Medulla oblongata (tissue), 1 donor: ENCODE data around the gene CEP164.
"Not testable (repeated sequence)": the region's sequence is repeated elsewhere in the genome, so short reads cannot be mapped to it uniquely, and the experiment has no call there.

ENCODE experiments used
- DNase-seq: peaks from one replicate; pipeline ENCODE4 v3.0.0-alpha.2; 2015; ENCODE audit errors: extremely low spot score

Gene CEP164

GRCh38 chr11:117439256-117439655 lies 111.6 kb downstream of the CEP164 start:
- no peak for DNase-seq

DNA sequence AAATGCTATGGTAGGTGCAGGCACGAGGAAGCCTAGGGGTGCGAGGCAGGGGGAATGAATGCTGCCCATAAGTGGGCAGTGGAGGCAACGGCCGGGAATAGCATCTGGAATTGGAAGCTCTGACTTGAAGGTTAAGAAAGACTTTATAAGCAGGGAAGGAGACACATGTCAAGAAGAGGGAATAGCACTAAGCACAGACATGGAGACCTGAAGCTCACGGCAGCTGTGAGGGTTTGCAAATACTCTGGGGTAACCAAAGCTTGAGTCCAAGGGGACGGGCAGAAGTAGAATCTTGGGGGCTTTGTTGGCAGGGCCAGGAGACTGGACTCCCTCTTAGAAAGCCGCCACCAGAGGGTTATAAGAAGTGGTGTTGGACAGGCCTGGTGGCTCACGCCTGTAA lies 112.6 kb downstream of the CEP164 start:
- DNase-seq: no peak

DNA sequence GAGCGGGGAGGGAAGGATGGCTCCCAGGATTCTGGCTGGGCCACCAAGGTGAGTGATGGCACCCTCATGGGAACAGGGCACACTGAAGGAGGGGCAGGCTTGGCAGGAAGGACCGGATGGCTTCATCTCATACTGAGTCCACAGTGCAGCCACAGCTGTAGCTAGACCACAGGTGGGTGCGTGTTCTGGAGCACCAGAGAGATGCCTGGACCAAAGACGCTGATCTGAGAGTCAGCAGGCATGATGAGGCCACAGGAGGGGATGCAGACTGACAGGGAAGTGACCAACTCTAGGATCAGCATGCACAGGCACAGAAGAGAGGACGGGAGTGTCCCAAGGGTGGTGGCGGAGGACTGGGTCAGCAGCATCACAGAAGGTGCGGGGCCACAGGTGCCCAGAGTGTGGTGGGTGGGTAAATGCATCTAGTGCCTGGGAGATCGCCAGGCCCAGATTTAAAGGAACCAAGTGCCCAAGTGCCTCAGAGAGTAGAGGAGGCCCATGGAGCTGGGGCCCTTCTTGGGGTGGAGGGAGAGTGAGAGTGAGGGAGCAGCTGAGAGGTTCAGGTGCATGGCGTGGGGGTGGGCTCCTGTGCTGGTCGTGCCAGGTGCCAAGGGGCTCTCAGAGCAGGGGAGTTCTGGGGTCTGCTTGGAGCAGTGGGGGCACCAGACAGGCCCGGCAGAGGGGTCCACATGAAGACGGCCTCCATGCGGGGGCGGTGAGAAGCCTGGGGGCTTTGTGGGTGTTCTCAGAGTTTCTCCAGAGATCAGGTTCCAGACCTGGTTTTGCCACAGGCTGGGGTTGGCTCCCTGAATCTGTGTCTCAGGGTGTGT lies 113.7 kb downstream of the CEP164 start:
- DNase-seq: no peak

DNA sequence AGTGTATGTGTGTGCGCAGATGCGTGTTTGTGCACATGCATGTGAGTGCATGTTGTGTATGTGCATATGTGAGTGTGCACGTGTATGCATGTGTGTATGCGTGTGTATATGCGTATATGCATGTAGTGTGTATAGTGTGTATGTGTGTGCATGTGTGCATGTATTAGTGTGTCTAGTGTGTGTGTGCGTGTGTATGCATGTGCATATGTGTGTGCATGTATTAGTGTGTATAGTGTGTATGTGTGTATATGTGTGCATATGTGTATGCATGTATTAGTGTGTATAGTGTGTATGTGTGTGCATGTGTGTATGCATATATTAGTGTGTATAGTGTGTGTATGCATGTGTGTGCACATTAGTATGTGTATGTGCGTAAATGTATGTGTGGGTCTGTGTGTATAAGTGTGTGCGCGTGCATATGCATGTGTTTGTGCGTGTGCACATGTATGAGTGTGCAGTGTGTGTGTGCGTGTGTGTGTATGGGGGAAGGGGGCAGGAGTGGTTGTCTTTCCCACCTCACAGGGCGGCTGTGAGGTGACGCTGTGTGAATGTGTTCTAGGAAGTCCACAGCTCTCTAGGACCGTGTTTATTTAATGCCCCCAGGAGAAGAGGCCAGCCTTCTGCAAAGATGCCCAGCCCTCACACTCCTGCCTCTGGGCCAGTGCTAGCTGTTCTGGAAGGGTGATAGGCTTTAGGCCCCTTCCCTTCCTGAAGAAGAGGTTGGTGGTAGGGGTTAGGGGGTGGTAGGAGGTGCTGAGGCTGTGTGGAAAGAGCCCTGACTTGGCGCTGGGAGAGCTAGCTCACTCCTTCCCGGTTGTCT lies 114.6 kb downstream of the CEP164 start:
- no peak for DNase-seq

DNA sequence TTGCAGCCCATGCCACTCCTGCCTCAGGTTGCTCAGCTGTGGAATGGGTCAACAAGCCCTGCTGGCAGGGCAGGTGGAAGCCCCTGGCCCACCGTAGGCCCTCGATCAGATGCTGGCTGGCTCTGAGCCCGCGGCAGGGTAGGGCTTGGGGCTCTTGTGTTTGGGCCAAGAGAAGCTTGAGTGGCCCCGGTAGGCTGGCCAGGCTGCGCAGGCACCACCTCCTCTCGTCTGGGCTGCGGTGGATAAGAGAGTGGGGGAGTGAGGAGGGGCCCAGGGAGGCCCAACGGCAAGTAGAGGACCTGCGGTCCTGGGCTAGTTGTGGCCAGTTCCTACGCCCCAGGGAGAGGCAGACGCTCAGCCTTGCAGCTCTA lies 115.2 kb downstream of the CEP164 start:
- DNase-seq: no peak

- DNase-seq: peak; percentile 78
These were observed 115.9 kb downstream of the CEP164 start for GRCh38 chr11:117443266-117444186.

DNA sequence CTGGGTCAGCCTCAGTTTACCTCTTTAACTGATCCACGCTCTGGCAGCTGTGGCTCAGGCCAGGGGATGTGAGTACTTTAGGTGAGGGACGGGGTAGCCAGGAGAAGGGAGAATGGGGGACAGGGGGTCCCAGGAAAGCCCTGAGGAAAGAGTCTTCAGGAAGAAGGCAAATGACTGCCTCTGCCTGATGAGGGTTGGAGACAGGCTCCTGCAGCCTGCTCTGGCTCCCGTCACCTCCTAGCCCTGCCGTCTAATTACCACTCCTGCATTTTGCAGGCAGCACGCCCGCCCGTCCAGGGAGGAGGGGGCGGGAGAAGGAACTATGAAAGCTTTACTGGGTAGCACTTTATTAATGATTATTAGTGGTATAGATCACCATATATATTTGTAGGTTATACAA lies 116.6 kb downstream of the CEP164 start:
- DNase-seq: no peak

DNA sequence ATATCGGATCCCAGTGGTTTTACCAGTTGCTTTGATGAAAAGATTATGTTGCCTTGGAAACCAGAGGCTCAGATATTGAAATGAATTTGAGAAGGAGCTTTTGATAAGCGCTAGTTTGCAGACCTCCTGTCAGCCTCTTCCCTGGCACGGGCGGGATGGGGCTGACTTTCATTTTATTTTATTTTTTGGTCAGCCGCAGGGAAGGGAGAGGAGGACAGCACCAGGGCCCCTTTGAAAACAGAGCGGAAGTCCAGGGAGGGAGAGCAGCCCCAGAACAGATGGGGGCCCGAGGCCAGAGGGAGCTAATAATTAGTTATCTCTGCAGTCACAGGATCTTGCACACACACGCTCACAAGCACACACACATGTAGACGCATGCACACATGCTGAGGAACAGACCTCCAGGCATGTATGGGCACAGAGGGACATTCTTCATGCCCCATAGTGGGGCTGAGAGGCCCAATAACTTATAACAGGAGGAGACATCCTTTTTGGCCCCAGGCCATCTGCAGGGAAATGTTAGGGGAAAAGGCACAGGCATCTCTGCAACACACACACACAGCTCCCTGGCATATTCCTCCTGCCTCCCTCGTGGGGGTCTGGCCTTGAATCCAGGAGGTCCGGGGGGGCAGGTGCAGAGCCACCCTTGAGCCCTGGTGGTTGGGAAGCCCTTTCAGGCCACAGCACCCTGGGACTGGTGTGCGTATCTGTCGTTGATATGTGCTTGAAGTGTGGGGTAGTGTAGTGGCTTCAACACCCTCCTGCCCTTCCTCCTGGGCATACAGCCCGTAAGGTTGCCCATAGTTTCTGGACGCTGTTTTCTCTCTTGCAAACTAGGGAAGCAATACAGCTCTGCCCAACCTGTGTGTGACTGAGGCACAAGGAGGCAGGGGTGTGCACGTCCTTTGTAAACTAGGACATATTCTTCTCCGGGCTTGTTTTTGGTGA lies 117.3 kb downstream of the CEP164 start:
- DNase-seq: no peak

- DNase-seq: no peak
These were observed 121.5 kb downstream of the CEP164 start for GRCh38 chr11:117449111-117449693.

GRCh38 chr11:117453886-117454563 lies 126.4 kb downstream of the CEP164 start:
- DNase-seq: no peak

DNA sequence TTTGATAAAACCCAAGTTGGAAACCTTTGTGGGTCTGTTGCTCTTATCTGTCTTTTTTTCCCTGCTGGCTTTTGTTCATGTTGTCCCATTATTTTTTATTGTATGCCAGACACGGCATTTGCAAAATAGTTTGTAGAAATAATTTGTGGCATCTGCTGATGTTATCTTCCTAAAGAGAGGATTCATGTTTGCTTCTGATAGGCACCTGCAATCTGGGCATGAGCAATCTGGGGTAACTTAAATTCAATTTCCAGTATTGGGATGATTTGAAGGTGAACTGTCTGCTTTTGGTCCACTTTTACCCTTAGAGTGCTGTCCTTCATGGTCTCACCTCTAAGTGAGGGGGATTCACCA lies 126.9 kb downstream of the CEP164 start:
- no peak for DNase-seq

DNA sequence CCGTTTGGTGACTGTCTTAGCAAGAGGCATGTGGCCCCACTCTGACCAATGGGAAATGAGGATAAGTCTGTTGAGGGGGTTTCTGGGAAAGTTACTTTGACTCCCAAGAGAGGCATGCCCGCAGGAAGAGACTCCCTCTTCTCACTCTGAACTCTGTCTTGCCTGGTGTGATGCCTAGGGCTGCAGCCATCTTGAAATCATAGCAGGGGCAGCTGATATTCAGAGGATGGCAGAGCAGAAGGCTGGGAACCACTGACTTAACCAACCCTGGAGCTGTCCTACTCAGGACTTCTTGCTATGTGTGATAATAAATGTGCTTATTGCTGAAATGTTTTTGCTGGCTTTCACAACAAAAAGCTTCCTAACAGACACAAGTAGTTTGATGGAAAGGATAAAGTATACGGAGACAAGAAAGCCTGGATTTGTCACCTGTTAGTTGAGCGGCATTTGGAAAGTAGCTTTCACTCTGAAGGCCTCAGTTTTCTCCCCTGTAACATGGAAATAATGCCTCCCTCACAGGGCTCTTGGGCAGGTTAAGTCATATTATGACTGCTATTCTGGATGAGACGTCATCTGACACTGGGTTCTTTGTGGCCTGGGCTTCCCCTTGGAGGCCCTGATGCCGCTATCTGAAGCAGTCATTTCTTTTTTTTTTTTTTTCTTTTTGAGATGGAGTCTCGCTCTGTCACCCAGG lies 128.5 kb downstream of the CEP164 start:
- DNase-seq: no peak

- not testable (repeated sequence) for DNase-seq
These were observed 129.0 kb downstream of the CEP164 start for GRCh38 chr11:117456721-117457029.

DNA sequence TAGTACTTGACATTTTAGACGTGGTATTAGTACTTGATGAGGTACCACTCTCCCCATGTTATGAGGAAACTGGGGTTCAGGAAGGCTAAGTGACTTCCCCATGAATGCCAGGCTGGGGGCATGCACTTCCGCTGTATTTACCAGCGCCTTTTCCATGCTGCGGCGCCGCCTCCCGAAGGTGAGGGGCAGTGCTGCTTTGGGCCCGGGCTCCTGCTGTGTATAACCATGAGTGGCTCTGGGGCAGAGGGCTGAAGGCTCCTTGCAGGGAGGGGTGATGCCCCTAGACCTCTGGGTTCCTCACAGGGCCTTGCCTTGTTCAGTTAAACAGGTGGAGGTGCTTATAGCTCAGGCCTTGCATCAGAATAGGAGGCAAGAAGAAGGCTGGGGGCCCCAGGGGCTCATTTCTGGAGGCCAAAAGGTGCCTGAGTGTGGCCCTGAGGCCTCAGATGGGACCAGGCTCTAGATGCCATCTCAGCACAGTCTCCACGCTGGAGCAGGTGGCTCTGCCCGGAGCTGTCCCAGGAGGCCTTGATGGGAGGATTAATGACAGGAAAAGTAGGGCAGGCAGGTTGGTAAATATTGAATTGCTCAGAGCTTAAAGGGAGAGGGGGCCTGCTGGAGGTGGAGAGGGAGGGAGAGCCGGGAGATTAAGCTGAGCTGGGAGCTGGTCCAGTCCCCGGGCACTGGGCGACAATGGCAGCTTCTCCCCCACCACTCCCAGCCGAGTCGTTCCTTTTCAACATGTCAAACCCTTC lies 129.6 kb downstream of the CEP164 start:
- DNase-seq: no peak

DNA sequence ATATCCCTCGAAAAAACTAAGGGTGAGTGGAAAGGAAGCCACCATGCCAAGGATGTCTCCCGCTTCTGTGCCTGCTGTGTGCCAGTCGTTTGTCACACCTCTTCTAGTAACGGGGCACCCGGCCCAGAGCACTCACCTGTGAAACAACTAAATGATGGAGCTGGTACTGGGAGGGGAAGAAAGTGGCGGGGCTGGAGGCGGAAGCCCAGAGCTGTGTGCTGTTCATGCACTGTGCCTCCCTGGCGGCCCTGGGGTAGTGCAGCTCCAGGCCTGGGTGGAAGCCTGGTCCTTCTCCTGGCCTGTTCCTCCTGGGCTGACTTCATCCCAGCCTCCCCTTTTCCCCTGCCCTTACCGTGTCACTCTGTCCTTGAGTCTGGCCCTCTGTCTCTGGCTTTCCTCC lies 130.2 kb downstream of the CEP164 start:
- DNase-seq: no peak

DNA sequence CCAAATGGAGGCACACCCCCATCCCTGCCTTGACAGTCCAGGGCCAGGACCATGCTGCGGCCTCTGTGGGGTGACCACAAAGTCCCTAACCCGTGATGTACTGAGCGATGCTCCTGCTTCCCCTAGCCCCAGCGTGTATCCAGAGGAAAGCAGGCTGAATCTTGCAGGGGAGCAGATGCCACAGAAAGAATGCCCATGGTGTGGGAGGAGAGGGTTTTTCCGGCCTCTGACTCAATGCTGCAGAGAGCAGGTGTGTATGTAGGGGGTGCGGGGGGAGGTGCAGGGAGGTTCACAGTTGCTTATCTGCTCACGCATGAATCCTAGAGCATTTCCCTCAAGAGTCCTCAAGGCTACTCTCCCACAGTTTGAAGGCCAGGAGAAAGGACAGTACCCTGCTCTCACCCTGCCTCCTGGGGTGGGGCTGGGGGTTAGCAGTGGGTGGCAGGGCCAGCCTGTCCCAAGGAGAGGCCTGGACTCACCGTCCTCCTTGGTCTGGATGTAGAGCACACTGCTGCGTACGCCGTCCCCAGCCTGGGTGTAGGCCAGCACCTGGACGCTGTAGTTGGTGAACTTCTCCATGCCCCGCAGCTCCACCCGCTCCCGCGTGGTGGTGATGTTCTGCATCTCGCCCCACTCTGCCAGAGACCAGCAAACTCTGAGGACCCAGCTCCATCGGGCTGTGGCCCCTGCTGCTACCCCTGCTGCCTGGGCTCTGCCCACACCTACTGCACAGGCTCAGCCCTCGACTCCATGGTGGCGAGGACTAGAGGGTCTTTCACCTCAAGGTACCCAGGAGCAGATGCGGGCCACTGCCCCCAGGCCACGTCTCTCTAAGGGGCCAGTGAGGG lies 130.8 kb downstream of the CEP164 start:
- no peak for DNase-seq

GRCh38 chr11:117459123-117459978 lies 131.7 kb downstream of the CEP164 start:
- DNase-seq: no peak
